Kidney glomerular epithelial cell (primary cell): ENCODE data around the gene MLPH.
A peak's percentile ranks its signal among the peaks of the same experiment; 100 is the strongest.

ENCODE experiments used
- DNase-seq: peaks from one replicate; lab custom pipeline; 2025; lab: John Stamatoyannopoulos, UW

MLPH gene

DNA sequence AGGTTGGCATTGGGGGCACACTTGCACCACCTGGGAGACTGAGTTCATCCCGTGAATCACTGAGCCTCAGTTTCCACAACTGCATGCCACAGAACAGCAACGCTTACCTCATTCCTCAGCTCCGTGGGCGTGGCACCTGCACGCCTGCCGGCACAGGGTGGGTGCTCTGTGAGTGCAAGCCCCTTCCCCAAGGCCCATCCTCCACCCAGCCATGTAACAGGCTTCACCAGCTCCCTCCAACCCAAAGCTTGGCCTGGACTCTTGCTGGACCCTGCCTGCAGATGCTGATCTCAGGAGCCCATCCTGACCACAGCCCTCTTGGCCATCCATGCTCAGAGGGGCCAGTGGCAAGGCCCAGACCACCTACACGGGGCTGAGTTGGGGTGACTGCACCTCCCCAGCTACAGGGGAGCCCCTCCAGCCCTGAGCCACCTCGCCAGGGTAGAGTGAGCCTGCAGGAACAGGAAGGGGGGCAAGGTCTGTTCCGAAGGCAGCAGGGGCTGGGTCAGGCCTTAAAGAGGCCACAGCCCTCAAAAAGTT is 81.1 kb downstream of the MLPH start:
- DNase-seq = no peak

GRCh38 chr2:237569041-237569440 is 82.0 kb downstream of the MLPH start:
- no peak for DNase-seq

DNA sequence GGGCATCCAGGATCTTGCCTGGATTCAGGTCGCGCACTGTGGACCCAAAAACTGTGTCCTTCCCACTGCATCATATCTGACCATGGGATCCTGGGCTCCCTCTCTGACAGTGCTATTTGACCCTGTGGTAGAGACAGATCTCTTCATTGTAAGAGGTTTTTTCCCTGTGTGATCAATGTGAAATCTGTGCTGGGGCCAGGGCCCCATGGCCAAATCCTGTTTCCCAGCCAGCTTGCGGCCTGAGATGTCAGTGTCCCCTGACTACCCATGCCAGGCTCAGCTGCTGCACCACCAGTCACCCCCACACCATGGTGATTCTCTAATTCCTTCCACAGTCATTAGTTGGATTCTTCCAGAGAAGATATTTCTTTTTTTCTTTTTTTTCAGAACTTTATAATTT is 82.8 kb downstream of the MLPH start:
- DNase-seq = no peak

GRCh38 chr2:237570776-237571335 is 83.8 kb downstream of the MLPH start:
- DNase-seq = no peak

- DNase-seq = no peak
Observed at GRCh38 chr2:237571551-237571950, 84.5 kb downstream of the MLPH start.

- peak; percentile 70 for DNase-seq
Observed at GRCh38 chr2:237572021-237572741, 85.1 kb downstream of the MLPH start.

- DNase-seq = no peak
Observed at GRCh38 chr2:237572742-237573101, 85.7 kb downstream of the MLPH start.

- DNase-seq = no peak
Observed at GRCh38 chr2:237573721-237574415, 86.8 kb downstream of the MLPH start.

GRCh38 chr2:237574467-237574866 is 87.4 kb downstream of the MLPH start:
- no peak for DNase-seq

DNA sequence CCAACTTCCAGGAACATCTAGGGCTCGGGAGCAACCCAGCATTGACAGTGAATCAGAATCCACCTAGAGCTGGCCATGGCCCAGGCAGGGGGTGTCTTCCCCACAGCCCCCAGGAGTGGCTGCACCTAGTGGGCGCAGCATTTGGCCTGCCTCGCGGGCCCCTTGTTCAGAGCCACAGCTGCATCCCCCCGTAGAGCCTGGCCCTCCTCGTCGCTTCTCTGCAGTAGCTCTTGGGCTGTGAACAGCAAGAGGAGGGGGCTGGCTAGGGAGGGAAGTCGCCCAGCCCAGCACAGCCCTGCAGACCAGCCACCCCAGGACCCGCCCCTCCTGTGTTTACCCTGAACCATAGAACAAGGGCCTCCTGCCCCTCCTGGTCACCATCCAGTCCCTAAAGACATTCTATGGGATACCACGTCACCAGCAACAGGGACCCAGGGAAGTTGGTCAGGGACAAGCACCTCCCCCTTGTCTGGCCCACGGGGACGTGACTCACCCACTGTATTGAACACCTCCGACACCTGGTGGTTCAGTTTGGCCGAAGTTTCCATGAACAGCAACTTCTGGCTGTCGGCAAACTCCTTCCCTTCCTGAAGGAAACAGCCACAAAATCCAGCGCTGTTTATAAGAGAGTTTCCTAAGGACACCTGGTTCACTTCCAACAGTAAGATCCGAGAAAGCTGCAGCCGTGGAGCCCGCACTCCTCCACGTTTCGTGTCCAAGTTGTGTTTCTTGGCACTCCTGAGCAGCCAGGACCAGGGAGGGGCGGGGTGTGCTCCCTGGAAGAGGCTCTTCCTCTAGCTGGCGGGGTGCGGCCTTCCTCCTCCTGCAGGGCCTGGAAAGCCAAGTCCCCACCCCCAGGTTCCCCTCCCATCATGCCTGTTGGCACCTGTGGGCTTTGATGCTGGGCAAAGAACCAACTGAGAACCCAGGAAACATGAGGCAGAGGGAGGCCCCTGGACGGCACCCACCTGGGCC is 88.1 kb downstream of the MLPH start:
- peak; percentile 17 for DNase-seq

DNA sequence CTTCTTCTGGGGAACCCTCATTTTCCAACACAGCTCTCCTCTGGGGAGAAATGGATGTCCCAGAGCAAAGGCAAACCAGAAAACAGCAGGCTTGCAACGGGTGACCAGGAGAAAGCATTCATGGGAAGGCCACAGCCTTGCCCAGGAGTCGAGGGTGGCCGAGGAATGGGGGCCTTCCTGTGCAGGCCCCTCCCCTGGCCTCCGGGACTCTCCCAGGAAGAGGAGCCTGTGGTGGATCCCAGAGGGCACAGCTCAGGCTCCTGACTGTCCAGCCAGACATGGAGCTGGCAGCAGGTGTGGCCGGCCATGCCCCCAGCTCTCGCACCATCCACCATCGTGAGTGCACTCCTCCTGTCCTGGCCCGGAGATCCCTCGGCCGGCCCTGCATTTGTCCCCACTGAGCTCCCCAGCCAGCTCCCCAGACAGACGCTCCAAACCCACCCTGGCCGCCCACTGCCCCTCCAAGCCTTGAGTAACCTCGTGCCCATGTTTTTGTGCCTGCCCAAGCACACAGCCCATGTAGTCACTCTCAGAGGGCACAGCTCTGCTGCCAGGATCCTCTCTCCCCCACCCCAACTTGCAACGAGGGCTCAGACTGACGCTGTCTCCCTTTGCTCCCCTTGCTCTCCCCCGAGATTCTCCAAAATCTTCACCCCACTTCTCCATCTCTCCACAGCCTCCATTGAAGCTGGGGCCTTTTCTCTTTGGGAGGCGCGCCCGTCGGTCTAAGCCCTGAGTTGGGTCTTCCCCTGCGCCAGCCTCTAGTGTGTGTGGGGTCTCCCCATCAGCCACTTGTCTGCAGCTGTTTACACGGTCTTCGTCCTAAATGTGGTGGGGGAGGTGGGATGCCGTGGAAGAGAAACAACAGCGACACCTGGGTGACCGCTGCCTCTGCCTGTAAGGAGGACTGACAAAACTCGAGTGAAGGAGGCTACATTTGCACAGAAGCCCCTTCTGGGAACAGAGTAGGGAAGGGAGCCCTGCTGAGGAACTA is 89.1 kb downstream of the MLPH start:
- DNase-seq = no peak

- no peak for DNase-seq
Observed at GRCh38 chr2:237576974-237577373, 89.9 kb downstream of the MLPH start.

- DNase-seq = no peak
Observed at GRCh38 chr2:237577458-237577857, 90.4 kb downstream of the MLPH start.

GRCh38 chr2:237577956-237578870 is 91.2 kb downstream of the MLPH start:
- DNase-seq = no peak

GRCh38 chr2:237581326-237581725 is 94.3 kb downstream of the MLPH start:
- no peak for DNase-seq

DNA sequence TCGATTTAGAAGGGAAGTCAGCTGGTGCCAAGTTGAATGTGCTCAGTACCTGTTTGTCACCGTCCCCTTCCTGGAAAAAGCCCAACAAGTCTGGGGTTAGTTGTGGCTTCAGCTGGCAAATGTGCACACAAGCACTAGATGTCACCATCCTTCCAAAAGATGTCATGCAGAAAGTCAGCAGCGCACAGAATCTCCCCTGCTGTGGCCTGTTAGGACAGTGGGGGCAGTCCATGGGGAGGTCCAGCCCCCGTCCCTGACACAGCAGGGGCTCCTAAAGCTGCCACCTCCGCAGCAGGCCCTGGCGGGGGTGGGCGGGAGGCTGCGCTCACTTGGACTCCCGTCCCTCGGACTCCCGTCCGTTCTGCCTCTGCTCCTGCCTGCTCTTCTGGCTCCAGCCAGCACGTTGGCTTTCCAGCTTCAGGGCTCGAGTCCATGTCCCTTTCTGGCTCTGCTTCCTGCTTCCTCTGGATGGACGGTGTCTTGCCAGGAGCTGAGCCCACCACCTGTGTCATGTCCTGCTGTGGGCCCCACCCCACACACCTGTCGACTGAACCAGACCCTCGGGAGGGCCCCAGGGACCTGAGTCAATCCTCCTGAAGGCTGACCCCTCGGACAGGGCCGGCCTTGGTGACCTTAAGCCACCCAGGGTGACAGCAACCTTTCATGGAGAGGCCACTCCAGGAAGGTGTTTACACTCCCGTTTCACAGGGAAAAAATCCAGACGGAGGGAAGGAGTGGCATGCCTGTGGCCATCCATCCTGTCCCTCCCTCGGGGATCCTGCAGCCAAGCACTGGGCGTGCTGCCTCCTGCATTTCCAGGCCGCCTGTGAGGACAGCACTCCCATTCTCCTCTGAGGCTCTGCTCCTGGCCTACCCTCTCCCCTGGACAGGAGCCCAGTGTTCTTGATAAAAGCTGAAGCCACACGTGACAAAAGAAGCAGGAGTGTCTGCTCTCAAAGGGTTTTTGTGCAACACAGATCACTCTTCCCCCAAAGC is 95.0 kb downstream of the MLPH start:
- DNase-seq = peak; percentile 46

DNA sequence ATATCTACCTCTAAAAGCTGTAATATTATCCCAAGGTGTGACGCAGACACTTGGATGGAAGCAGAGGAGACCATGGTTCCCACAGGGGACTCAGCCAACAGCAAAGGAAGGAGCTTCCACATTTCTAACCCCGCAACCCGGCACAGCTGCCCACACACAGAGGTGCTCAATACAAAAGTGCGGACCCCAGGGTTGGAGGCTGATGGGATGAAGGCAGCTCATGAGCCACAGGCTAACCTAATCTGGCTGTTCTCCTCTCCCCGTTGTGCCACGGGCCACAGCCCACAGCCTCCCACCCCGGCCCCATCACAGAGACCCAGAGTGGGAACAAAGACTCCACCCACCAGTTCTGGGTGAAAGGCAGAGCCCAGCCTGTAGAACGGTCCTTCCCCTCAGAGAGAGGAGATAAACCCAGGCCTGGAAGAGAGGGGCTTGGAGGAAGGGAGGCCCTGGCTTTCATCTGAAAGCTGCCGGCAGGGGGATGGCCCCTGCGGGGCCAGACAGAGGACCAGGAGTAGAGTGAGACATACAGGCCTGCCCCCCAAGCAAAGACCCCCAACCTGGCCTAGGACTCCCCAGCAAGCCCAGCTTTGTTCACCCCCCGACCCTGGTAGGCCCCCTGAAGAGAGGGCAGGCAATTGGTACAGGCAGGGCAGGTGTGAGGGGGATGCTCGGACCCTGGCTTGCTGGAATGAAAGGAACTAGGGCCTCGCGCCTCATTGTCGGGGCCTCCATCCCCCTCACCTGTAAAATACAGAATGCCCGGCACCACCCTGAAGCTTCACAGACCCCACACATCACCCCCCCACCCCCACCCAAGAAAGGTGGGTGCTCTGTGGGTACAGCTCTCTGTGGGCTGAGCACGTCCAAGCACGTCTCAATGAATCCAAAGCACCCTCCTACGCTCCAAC is 96.6 kb downstream of the MLPH start:
- DNase-seq = no peak
